Measurements from ENCODE around the gene AHDC1. TPM values are rescaled to one million over a fixed set of nuclear protein-coding genes. Genes with fewer than 3 reads are reported as not detected.

The AHDC1 gene
- total and polyA plus RNA-seq, 2 of the 13 experiments (the other 11 are each of a cell fraction or from before 2014, with no cell fraction given), result 1.0 to 2.7 TPM

GRCh38 chr1:27542463-27543273, 61.3 kb downstream of the AHDC1 start (continued):
- TF ChIP-seq ZNF790 (CRISPR knock-in tag; IDR thresholded peaks at IDR 0.05; ENCODE audit: borderline replicate concordance), result peak; percentile 55; the same call in 1 of the 2 replicates
- TF ChIP-seq NFE2L1 (CRISPR knock-in tag; IDR thresholded peaks at IDR 0.05; ENCODE audit: borderline replicate concordance), result no peak
- TF ChIP-seq GATAD2A (CRISPR knock-in tag; IDR thresholded peaks at IDR 0.05), result peak; percentile 67
- TF ChIP-seq GZF1 (CRISPR knock-in tag; IDR thresholded peaks at IDR 0.05), result peak; percentile 25; the same call in 1 of the 2 replicates
- TF ChIP-seq ZNF607 (CRISPR knock-in tag; IDR thresholded peaks at IDR 0.05; ENCODE audit: borderline replicate concordance), result peak; percentile 79; the same call in 1 of the 2 replicates
- no peak for TF ChIP-seq CSRNP2 (CRISPR knock-in tag; conservative IDR thresholded peaks at IDR 0.05; ENCODE audit: low read depth)
- no peak for TF ChIP-seq TIGD3 (CRISPR knock-in tag; IDR thresholded peaks at IDR 0.05; ENCODE audit: borderline replicate concordance)
- no peak for TF ChIP-seq HMGXB3 (CRISPR knock-in tag; IDR thresholded peaks at IDR 0.05; ENCODE audit: borderline replicate concordance)
- TF ChIP-seq MAFK (conservative IDR thresholded peaks at IDR 0.05 in 1 of 2, IDR thresholded peaks at IDR 0.05 in 1 of 2; ENCODE audit: low read length in 2 of 2), result no peak
- no peak for TF ChIP-seq ZEB1 (IDR thresholded peaks at IDR 0.05; ENCODE audit: insufficient replicate concordance, low read depth)
- no peak for TF ChIP-seq SYNCRIP (IDR thresholded peaks at IDR 0.05; ENCODE audit: insufficient read depth, low read depth, low read length)
- peak; percentile 74; the same call in 1 of the 2 replicates for TF ChIP-seq ZNF501 (CRISPR knock-in tag; IDR thresholded peaks at IDR 0.05)
- no peak for TF ChIP-seq ZNF678 (CRISPR knock-in tag; IDR thresholded peaks at IDR 0.05)
- TF ChIP-seq STAG1 (CRISPR knock-in tag; IDR thresholded peaks at IDR 0.05), result peak; percentile 4; the same call in 1 of the 2 replicates
- TF ChIP-seq ATRX (CRISPR knock-in tag; IDR thresholded peaks at IDR 0.05; ENCODE audit: borderline replicate concordance), result no peak
- no peak for TF ChIP-seq HOXA7 (CRISPR knock-in tag; IDR thresholded peaks at IDR 0.05)
- TF ChIP-seq ZNF703 (CRISPR knock-in tag; IDR thresholded peaks at IDR 0.05; ENCODE audit: borderline replicate concordance), result no peak
- peak; percentile 62; the same call in 1 of the 2 replicates for TF ChIP-seq ZMYM3 (CRISPR knock-in tag; IDR thresholded peaks at IDR 0.05)
- TF ChIP-seq ZNF546 (CRISPR knock-in tag; conservative IDR thresholded peaks at IDR 0.05), result no peak
- TF ChIP-seq ZNF280B (CRISPR knock-in tag; IDR thresholded peaks at IDR 0.05; ENCODE audit: borderline replicate concordance), result no peak; the same call in 1 of the 2 replicates

All from HepG2 (cell line).